ENCODE data around the gene TNNI3K. TPM values are rescaled to one million over a fixed set of nuclear protein-coding genes. Genes with fewer than 3 reads are reported as not detected.

The TNNI3K gene
- total RNA-seq, 2 donors from 2014 or later: 0.59 to 0.96 TPM

DNA sequence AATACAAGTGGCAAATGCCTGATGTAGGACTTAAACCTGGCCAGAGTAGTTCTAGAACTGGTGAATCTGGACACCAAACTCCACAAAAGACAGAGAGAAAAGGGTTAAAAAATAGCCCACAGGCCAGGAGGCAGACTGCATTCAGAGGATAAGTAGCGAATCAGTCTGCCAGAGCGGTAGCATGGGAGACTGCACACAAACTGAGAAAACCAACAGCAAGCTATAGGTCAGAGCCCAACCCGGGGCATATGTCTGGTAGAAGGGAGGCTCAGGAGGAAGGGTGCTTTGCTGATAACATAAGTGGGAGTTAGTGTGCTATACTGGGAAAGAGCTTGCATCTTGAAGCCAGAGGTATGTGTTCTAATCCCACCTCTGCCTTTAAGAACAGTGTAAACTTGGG is 273.3 kb downstream of the TNNI3K start:
- no peak overlapping the region for H3K27ac ChIP-seq
- DNase-seq: no peak
- intact Hi-C loops (cut with DNase I): no loop called here
- H3K4me1 ChIP-seq: no peaks in the 10 kb centered on the region
- no peaks in the 10 kb centered on the region for H3K36me3 ChIP-seq
- TF ChIP-seq CTCF (IDR thresholded peaks at IDR 0.05): no peak
- no peaks in the 10 kb centered on the region for H3K9me3 ChIP-seq
- H3K27me3 ChIP-seq: no peaks in the 10 kb centered on the region
- no peak overlapping the region for H3K4me3 ChIP-seq
- no peak overlapping the region for H3K9ac ChIP-seq (ENCODE audit: low read depth in 2 of 2, low read length in 2 of 2)

- Histone ChIP-seq H3K36me3 (no peaks in the 10 kb centered on the region), H3K4me1 (no peaks in the 10 kb centered on the region), H3K4me3 (no peak within 1 kb of the TSS), H3K27me3 (no peaks in the 10 kb centered on the region), H3K9ac (ENCODE audit: low read depth in 2 of 2, low read length in 2 of 2) (no peak within 1 kb of the TSS), H3K9me3 (no peaks in the 10 kb centered on the region), H3K27ac (no peak within 1 kb of the TSS)
- no peak for DNase-seq
- intact Hi-C loops (cut with DNase I): no loop called here
- TF ChIP-seq CTCF (IDR thresholded peaks at IDR 0.05): no peak
These were observed 277.2 kb downstream of the TNNI3K start, which contains the start of gene LRRC53 for GRCh38 chr1:74512170-74512915. TSS of gene LRRC53 (minus strand) at chr1:74512611. CDS start at chr1:74483349, 29,262 bp downstream.

GRCh38 chr1:74513411-74514300 is 278.5 kb downstream of the TNNI3K start:
- Histone ChIP-seq H3K4me1 (no peaks in the 10 kb centered on the region), H3K27me3 (no peaks in the 10 kb centered on the region), H3K9me3 (no peaks in the 10 kb centered on the region), H3K4me3 (no peak overlapping the region), H3K27ac (no peak overlapping the region), H3K9ac (ENCODE audit: low read depth in 2 of 2, low read length in 2 of 2) (no peak overlapping the region), H3K36me3 (no peaks in the 10 kb centered on the region)
- no peak for TF ChIP-seq CTCF (IDR thresholded peaks at IDR 0.05)
- no peak for DNase-seq
- intact Hi-C loops (cut with DNase I): no loop called here

DNA sequence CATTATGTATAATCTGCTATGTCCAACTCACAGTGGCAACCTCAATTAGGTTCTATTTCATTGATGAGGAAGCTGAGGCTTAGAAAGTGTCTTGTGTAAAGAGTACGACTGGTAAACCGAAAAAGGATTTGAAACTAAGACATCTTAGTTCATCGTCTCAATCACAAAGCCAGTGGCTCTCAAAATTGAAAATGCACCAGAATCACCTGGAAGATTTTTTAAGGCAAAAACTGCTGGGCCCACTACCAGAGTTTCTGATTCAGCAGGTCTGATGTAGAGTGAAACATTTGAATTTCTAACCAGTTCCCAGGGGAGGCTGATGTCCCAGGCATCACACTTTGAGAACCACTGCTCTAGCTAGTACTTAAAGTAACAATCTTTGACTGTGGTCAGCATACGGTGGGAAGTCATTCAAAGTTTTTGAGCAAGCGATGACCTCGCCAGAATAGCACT is 282.4 kb downstream of the TNNI3K start:
- TF ChIP-seq CTCF (IDR thresholded peaks at IDR 0.05): no peak

DNA sequence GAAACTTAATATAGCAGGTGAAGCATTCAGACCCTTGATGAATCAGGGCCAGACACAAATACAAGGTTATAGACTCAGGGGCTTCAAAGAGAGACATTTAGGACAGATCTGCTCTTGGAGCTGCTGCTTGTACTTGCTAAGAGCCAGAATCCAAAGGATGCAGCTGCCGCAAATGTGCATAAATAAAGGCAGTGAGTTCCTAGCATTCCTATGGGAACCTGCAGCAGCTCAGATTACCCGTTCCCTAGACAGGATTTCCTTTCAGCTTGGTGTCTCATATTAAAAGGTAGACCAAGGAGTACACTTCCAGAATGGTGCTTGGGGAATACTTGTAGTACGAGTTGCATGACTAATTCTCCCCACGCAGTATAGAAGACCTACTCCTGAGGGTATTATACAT is 287.0 kb downstream of the TNNI3K start:
- no peak for DNase-seq
- no peaks in the 10 kb centered on the region for H3K4me1 ChIP-seq
- no peaks in the 10 kb centered on the region for H3K9me3 ChIP-seq
- H3K27me3 ChIP-seq: no peaks in the 10 kb centered on the region
- H3K36me3 ChIP-seq: no peaks in the 10 kb centered on the region
- H3K27ac ChIP-seq: no peak overlapping the region
- H3K9ac ChIP-seq (ENCODE audit: low read depth in 2 of 2, low read length in 2 of 2): no peak overlapping the region
- H3K4me3 ChIP-seq: no peak overlapping the region
- no peak for TF ChIP-seq CTCF (IDR thresholded peaks at IDR 0.05)
- intact Hi-C loops (cut with DNase I): no loop called here

More for the DNA sequence above, 282.4 kb downstream of the TNNI3K start:
- no peaks in the 10 kb centered on the region for H3K9me3 ChIP-seq
- H3K4me1 ChIP-seq: no peaks in the 10 kb centered on the region
- H3K9ac ChIP-seq (ENCODE audit: low read depth in 2 of 2, low read length in 2 of 2): no peak overlapping the region
- no peaks in the 10 kb centered on the region for H3K27me3 ChIP-seq
- intact Hi-C loops (cut with DNase I): no loop called here
- no peak overlapping the region for H3K4me3 ChIP-seq
- H3K36me3 ChIP-seq: no peaks in the 10 kb centered on the region
- DNase-seq: no peak
- no peak overlapping the region for H3K27ac ChIP-seq

Data from colonic mucosa (tissue), 4 donors.